GM13977 (cell line): Measurements from ENCODE around the gene MRPS16.
A peak's percentile ranks its signal among the peaks of the same experiment; 100 is the strongest.

Experiments used
- DNase-seq: peaks from one replicate; pipeline ENCODE4 v3.0.0; 2012; ENCODE audit warnings: low spot score
- in situ Hi-C: fragments of 300-500 bp; cut with MboI; formaldehyde crosslinking; loops from one replicate; pipeline ENCODE4 v1.12.0; 2022; ENCODE audit warnings: low sequenced_read_pairs, low pct_unique_long_range_greater_than_20kb, mixed read lengths, inconsistent platforms; ENCODE audit not compliant: unreplicated experiment
- TF ChIP-seq, protein P1 (sequence below): IDR thresholded peaks from 2 replicates; pipeline ENCODE4 v1.5.1; 2012; ENCODE audit warnings: mild to moderate bottlenecking, control low read depth; ENCODE audit not compliant: insufficient read depth; ENCODE audit errors: extremely low read depth, missing control alignments

Gene MRPS16

DNA sequence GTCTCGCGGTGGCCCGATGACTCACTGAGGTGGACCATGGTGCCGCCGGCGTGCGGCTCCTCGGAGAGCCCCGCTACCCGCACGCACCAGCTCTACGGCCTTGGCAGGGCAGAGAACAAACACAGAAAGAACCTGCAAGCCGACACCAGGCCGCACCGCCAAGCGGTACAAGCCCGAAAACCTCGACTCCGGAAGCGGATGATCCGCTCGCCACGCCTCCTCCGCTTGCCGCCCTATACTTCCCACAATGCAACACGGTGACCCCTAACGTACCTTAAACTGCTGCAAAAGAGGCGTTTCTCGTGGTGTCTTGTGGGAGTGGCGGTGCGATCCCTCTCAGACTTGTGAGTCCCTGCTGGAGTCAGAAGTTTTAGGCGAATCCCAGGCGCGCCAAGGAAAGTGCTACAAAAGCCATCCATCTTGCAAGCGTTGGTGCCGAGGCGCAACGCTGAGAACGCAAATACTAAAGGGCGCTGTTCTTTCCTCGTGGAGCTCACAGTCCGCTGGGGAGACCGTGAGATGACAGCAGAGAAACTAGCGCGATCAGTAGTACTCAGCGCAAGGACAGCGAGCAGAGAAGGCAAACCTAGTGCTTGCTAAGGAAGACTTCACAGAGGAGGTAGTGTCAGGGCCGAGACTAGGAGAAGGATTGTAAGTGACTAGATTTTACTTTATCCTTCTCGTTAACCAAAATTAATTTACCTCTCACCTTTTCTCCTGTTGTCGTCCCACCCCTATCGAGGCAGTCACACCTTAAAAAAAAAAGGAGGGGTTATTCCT lies at the start of gene MRPS16:
TSS of gene MRPS16 (minus strand) at position 200 of the 780 bp plus-strand sequence. CDS start at position 38, 162 bp downstream.
- in situ Hi-C loops = loop anchor here (25.0 kb wide), 1 partner anchor 385 kb away; the partner anchor contains the start of gene MYOZ1
- DNase-seq = peak; percentile 90
- TF ChIP-seq, protein P1, sequence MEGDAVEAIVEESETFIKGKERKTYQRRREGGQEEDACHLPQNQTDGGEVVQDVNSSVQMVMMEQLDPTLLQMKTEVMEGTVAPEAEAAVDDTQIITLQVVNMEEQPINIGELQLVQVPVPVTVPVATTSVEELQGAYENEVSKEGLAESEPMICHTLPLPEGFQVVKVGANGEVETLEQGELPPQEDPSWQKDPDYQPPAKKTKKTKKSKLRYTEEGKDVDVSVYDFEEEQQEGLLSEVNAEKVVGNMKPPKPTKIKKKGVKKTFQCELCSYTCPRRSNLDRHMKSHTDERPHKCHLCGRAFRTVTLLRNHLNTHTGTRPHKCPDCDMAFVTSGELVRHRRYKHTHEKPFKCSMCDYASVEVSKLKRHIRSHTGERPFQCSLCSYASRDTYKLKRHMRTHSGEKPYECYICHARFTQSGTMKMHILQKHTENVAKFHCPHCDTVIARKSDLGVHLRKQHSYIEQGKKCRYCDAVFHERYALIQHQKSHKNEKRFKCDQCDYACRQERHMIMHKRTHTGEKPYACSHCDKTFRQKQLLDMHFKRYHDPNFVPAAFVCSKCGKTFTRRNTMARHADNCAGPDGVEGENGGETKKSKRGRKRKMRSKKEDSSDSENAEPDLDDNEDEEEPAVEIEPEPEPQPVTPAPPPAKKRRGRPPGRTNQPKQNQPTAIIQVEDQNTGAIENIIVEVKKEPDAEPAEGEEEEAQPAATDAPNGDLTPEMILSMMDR = no peak

DNA sequence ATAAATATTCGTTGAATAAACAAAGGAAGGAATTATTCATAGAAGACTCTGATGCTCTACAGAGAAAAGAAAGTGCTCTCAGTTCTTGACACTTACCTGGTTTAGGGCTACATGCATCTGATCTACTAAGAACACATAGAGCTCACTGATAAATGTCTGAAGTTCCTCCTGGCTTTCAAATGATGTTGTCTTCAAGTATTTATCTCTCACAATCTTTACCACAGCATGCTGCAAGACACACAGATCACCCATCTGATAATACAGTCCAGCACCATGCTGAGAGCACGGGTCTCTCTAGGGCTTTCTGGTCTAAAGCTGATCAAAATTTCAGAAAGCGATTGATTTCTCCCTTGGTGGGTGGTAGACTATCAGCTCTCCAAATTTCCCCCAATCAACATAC lies 44.5 kb upstream of the MRPS16 start:
- in situ Hi-C loops = no loop called here
- no peak for DNase-seq
- TF ChIP-seq, protein P1 = no peak

DNA sequence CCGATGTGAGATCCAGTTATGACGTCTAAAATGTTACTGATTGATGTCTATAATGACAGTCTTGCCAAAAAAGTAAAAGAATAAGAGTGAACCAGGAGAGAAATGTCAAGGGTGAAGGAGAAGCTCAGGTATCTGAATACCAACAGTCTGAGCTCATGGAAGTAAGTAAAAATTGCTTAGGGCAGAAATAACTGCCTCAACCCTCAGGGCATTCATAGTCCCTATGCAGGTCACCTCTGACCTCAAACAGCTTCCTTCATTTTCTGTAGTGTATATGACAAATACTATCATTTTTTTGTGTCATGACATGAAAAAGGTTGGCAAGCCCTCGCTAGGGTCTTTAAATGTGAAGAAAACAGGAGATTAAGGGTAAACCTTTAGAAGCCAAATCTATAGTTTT lies 41.0 kb upstream of the MRPS16 start:
- in situ Hi-C loops = no loop called here

DNA sequence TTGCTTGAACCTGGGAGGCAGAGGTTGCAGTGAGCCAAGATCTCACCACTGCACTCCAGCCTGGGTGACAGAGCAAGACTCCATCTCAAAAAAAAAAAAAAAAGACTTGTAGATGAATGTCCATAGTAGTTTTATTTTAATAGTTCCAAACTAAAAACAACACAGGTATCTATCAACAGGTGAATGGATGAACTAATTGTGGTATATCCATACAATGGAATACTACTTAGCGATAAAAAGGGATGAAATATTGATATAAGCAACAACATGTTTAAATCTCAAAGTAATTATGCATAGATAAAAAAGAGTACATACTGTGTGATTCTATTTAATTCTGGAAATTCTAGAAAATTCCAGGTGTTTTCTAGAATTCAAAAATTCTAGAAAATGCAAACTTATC lies 37.5 kb upstream of the MRPS16 start:
- in situ Hi-C loops = no loop called here
- TF ChIP-seq, protein P1 = no peak
- DNase-seq = no peak

More for the DNA sequence above, 41.0 kb upstream of the MRPS16 start:
- TF ChIP-seq, protein P1 = no peak
- DNase-seq = no peak

DNA sequence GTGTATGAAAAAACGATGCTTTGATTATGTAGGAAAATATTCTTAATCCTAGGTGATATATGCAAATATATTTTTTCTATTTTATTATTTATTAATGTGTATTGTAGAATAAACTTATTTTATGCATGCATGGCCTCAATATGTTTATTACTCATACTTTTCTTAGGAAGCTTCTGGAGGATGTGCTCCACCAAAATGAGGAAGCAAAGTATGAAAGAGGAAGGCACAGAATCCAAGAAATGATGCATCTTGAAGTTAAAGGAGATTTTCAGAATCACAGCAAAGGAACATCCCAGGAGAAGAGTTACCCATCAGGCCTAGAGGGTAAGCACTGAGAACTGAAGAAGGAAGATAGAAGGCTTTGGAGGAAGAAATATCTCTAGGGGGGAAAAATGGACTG lies 35.0 kb upstream of the MRPS16 start:
- TF ChIP-seq, protein P1 = no peak
- no peak for DNase-seq
- in situ Hi-C loops = no loop called here

DNA sequence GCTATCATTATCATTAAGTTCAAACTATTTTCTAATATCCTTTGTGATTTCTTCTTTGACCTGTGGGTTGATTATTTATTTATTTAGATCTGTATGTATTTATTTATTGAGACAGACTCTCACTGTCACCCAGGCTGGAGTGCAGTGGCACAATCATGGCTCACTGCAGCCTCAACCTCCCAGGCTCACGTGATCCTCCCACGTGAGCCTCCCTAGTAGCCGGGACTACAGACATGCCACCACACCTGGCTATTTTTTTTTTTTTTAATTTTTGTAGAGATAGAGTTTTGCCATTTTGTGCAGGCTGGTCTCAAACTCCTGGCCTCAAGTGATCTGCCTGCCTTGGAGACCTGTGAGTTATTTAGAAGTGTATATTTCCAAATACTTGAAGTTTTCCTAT lies 28.7 kb upstream of the MRPS16 start:
- no peak for DNase-seq
- in situ Hi-C loops = no loop called here
- TF ChIP-seq, protein P1 = no peak
